Loucy (cell line): Measurements from ENCODE around the gene NTN1.

Experiments used
- CTCF ChIP-seq: fragments of 200-600 bp; sonication (generic); conservative IDR thresholded peaks from 2 replicates; pipeline ENCODE4 v1.5.1; 2014; ENCODE audit warnings: mild to moderate bottlenecking, antibody characterized with exemption, low read length
- EZH2phosphoT487 ChIP-seq: fragments of 200-600 bp; IDR thresholded peaks from 2 replicates; pipeline ENCODE4 v1.6.1; 2018; ENCODE audit warnings: antibody characterized with exemption, mild to moderate bottlenecking, moderate library complexity, borderline replicate concordance

- TF ChIP-seq CTCF (no peak), EZH2phosphoT487 (no peak)
Measured at GRCh38 chr17:9259419-9259818, 238.1 kb downstream of the NTN1 start.
